ENCODE results near the gene MRPL16. TPM values are rescaled to one million over a fixed set of nuclear protein-coding genes. Genes with fewer than 3 reads are reported as not detected.

The MRPL16 gene
- total and polyA plus RNA-seq, 2 of the 13 experiments (the other 11 are each of a cell fraction or from before 2014, with no cell fraction given): 45.3 to 62.6 TPM

DNA sequence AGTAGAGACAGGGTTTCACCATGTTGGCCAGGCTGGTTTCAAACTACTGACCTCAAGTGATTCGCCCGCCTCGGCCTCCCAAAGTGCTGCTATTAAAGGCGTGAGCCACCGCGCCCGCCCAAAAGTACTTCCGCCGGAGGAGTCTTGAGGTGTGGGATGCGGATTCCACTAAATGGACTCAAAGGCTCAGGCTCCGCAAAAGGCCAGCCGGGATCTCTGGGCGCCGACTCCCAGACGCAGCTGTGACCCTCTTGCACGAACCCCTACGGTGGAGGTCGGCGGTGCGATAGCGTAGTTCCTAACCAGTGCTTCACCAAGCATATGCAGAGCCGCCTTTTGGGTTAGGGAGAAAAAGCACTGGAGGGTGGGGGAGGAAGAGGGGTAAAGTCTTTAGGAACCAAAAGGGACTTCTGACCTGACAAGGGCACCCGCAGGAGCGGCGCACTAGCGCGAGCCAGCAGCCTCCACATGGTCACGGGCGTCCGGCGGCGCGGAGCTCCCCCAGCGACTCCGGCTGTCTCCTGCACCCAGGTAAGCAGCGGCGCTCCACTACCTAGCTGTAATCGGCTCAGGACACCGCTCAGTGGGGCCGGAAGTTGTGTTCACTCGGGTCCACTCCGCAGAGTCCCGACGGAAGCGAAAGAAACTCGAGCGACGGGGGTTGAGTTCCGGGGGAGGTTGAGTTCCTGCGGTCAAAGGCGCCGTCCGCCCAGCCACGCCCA, at the start of gene MRPL16 (continued):
- TF ChIP-seq ZNF607 (CRISPR knock-in tag; IDR thresholded peaks at IDR 0.05; ENCODE audit: borderline replicate concordance) (peak; percentile 89; the same call in 1 of the 2 replicates), SMAD3 (CRISPR knock-in tag; IDR thresholded peaks at IDR 0.05) (peak; percentile 95), POLR2AphosphoS5 (IDR thresholded peaks at IDR 0.05; ENCODE audit: low read depth, low read length) (peak; percentile 92), ZFP62 (CRISPR knock-in tag; IDR thresholded peaks at IDR 0.05) (no peak), ZNF180 (CRISPR knock-in tag; IDR thresholded peaks at IDR 0.05; ENCODE audit: borderline replicate concordance, low read depth) (no peak), DRAP1 (CRISPR knock-in tag; IDR thresholded peaks at IDR 0.05) (peak; percentile 40; the same call in 1 of the 2 replicates), NCOA2 (CRISPR knock-in tag; IDR thresholded peaks at IDR 0.05) (0 out of 2 replicates have a peak, but pooled peaks have one; percentile 31), ZNF333 (CRISPR knock-in tag; IDR thresholded peaks at IDR 0.05; ENCODE audit: borderline replicate concordance) (0 out of 2 replicates have a peak, but pooled peaks have one; percentile 32), EED (CRISPR knock-in tag; IDR thresholded peaks at IDR 0.05) (no peak), RAD51 (IDR thresholded peaks at IDR 0.05; ENCODE audit: borderline replicate concordance) (no peak), ZGPAT (CRISPR knock-in tag; IDR thresholded peaks at IDR 0.05) (peak; percentile 85), ZNF331 (CRISPR knock-in tag; IDR thresholded peaks at IDR 0.05) (peak; percentile 76), JUND (CRISPR knock-in tag; IDR thresholded peaks at IDR 0.05) (0 out of 2 replicates have a peak, but pooled peaks have one; percentile 23), ZNF234 (CRISPR knock-in tag; conservative IDR thresholded peaks at IDR 0.05) (no peak), CBFB (CRISPR knock-in tag; IDR thresholded peaks at IDR 0.05) (peak; percentile 90), ZNF326 (CRISPR knock-in tag; IDR thresholded peaks at IDR 0.05; ENCODE audit: borderline replicate concordance) (no peak), RELA (CRISPR knock-in tag; IDR thresholded peaks at IDR 0.05) (no peak; the same call in 1 of the 2 replicates), RFX3 (CRISPR knock-in tag; IDR thresholded peaks at IDR 0.05) (0 out of 2 replicates have a peak, but pooled peaks have one; percentile 34), ZFP82 (CRISPR knock-in tag; IDR thresholded peaks at IDR 0.05; ENCODE audit: borderline replicate concordance) (no peak), TCF7 (IDR thresholded peaks at IDR 0.05; ENCODE audit: low read depth) (peak; percentile 52; the same call in 1 of the 2 replicates), ZFP91 (CRISPR knock-in tag; IDR thresholded peaks at IDR 0.05; ENCODE audit: borderline replicate concordance) (peak; percentile 95; the same call in 1 of the 2 replicates), ZBTB42 (CRISPR knock-in tag; IDR thresholded peaks at IDR 0.05) (no peak)
- TF ChIP-seq, protein P1, sequence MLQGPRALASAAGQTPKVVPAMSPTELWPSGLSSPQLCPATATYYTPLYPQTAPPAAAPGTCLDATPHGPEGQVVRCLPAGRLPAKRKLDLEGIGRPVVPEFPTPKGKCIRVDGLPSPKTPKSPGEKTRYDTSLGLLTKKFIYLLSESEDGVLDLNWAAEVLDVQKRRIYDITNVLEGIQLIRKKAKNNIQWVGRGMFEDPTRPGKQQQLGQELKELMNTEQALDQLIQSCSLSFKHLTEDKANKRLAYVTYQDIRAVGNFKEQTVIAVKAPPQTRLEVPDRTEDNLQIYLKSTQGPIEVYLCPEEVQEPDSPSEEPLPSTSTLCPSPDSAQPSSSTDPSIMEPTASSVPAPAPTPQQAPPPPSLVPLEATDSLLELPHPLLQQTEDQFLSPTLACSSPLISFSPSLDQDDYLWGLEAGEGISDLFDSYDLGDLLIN (CRISPR knock-in tag; IDR thresholded peaks at IDR 0.05; ENCODE audit: borderline replicate concordance): no peak
- TF ChIP-seq, protein P2, sequence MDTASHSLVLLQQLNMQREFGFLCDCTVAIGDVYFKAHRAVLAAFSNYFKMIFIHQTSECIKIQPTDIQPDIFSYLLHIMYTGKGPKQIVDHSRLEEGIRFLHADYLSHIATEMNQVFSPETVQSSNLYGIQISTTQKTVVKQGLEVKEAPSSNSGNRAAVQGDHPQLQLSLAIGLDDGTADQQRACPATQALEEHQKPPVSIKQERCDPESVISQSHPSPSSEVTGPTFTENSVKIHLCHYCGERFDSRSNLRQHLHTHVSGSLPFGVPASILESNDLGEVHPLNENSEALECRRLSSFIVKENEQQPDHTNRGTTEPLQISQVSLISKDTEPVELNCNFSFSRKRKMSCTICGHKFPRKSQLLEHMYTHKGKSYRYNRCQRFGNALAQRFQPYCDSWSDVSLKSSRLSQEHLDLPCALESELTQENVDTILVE (CRISPR knock-in tag; IDR thresholded peaks at IDR 0.05): peak; percentile 91
- TF ChIP-seq, protein P3, sequence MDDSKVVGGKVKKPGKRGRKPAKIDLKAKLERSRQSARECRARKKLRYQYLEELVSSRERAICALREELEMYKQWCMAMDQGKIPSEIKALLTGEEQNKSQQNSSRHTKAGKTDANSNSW (CRISPR knock-in tag; IDR thresholded peaks at IDR 0.05; ENCODE audit: borderline replicate concordance): no peak
